Natural killer cell (primary cell): ENCODE measurements around the gene ATXN1. TPM values are rescaled to one million over a fixed set of nuclear protein-coding genes. Genes with fewer than 3 reads are reported as not detected.

Experiments used
- ATAC-seq, 3 donors: fragments of 150-1000 bp in 2 of 3; fragments of 200-7000 bp in 1 of 3; cut with Tn5 transposase; 1 replicate in 1 of 3; 2 replicates in 2 of 3; pipeline ENCODE4 v1.10.0; 2021; ENCODE audit warnings: mild to moderate bottlenecking in 2 of 3, moderate library complexity in 2 of 3
- DNase-seq, 2 donors: peaks; one replicate each; pipeline versions ENCODE4 v3.0.0 to v3.0.0-alpha.2; 2013 to 2021; ENCODE audit warnings: mixed read lengths in 1 of 2
- H3K27ac ChIP-seq: one replicate; pipeline ENCODE4 v1.5.1; 2013; ENCODE audit warnings: mild to moderate bottlenecking, low read length
- H3K27me3 ChIP-seq: one replicate; pipeline ENCODE4 v1.6.1; 2013; ENCODE audit warnings: low read length; ENCODE audit not compliant: control insufficient read depth, insufficient read depth
- H3K36me3 ChIP-seq: one replicate; pipeline ENCODE4 v1.6.1; 2013; ENCODE audit warnings: low read length; ENCODE audit not compliant: control insufficient read depth, insufficient read depth
- H3K4me1 ChIP-seq: one replicate; pipeline ENCODE4 v1.6.1; 2013; ENCODE audit warnings: low read length; ENCODE audit not compliant: control insufficient read depth, insufficient read depth
- H3K4me3 ChIP-seq: one replicate; pipeline ENCODE4 v1.5.1; 2013; ENCODE audit warnings: low read length
- H3K9me3 ChIP-seq: one replicate; pipeline ENCODE4 v1.6.1; 2013; ENCODE audit warnings: low read length; ENCODE audit not compliant: control insufficient read depth, insufficient read depth
- H3K27ac Mint-ChIP-seq, 2 donors: one replicate each; pipeline ENCODE4 v1.8.0; 2022; ENCODE audit warnings: mild to moderate bottlenecking in 2 of 2, mixed read lengths in 2 of 2, moderate library complexity in 1 of 2
- H3K27me3 Mint-ChIP-seq, 2 donors: one replicate each; pipeline ENCODE4 v1.8.0; 2022; ENCODE audit warnings: low read depth in 2 of 2, mixed read lengths in 2 of 2
- H3K36me3 Mint-ChIP-seq: one replicate; pipeline ENCODE4 v1.8.0; 2022; ENCODE audit warnings: mixed read lengths
- H3K4me1 Mint-ChIP-seq, 2 donors: one replicate each; pipeline ENCODE4 v1.8.0; 2022; ENCODE audit warnings: mixed read lengths in 2 of 2
- H3K4me3 Mint-ChIP-seq: one replicate; pipeline ENCODE4 v1.8.0; 2022; ENCODE audit warnings: mild to moderate bottlenecking, moderate library complexity, mixed read lengths
- H3K9me3 Mint-ChIP-seq, 2 donors: one replicate each; pipeline ENCODE4 v1.8.0; 2022; ENCODE audit warnings: mixed read lengths in 2 of 2
- WGBS: methylation state at CpG from one replicate; pipeline ENCODE4 v1.1.7; 2013; ENCODE audit warnings: missing lambda C conversion rate; ENCODE audit not compliant: insufficient coverage; 5-methylcytosine and 5-hydroxymethylcytosine counted together
- intact Hi-C: fragments of 100-400 bp; cut with micrococcal nuclease; formaldehyde crosslinking; loops from one replicate; pipeline ENCODE4 v1.14.2; 2022
- total RNA-seq, 4 donors: library from RNA; stranded (reverse); fragments of 120-200 nt in 1 of 4; gene quantifications; one replicate each; pipeline versions ENCODE4 v1.2.3 to v1.2.4, GENCODE V29; 2013 to 2022
- TF ChIP-seq, protein P1 (sequence below): fragments of 200-600 bp; IDR thresholded peaks from one replicate; pipeline ENCODE4 v1.8.0; 2022; ENCODE audit warnings: antibody characterized with exemption

Gene ATXN1
- total RNA-seq, 3 donors from 2014 or later (not counting 1 experiment from before 2014, with no cell fraction given) = 90.4 to 120 (median 97.9) TPM

- H3K4me3 Mint-ChIP-seq = no peak overlapping the region
- TF ChIP-seq, protein P1, sequence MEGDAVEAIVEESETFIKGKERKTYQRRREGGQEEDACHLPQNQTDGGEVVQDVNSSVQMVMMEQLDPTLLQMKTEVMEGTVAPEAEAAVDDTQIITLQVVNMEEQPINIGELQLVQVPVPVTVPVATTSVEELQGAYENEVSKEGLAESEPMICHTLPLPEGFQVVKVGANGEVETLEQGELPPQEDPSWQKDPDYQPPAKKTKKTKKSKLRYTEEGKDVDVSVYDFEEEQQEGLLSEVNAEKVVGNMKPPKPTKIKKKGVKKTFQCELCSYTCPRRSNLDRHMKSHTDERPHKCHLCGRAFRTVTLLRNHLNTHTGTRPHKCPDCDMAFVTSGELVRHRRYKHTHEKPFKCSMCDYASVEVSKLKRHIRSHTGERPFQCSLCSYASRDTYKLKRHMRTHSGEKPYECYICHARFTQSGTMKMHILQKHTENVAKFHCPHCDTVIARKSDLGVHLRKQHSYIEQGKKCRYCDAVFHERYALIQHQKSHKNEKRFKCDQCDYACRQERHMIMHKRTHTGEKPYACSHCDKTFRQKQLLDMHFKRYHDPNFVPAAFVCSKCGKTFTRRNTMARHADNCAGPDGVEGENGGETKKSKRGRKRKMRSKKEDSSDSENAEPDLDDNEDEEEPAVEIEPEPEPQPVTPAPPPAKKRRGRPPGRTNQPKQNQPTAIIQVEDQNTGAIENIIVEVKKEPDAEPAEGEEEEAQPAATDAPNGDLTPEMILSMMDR = no peak
Measured at GRCh38 chr6:16548121-16548520, 213.1 kb downstream of the ATXN1 start.

DNA sequence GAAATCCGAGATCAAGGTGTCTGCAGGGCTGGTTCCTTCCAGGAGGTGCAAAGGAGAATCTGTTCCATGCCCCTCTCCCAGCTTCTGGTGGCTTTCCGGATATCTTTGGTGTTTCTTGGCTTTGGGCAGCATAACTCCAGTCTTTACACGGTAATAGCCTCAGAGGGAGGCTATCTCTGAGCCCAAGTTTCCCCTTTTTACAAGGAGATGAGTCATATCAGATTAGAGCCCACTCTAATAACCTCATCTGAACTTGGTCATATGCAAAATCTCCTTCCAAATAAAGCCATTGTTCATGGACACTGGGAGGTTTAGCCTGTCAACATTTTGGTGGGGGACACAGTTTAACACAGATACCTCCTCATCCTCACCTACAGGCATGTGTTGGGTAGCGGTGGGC is 213.7 kb downstream of the ATXN1 start:
- whole genome bisulfite sequencing = 88% methylated on average over 4 of the region's 4 CpGs
- Mint-ChIP-seq H3K27me3 (no peaks in the 10 kb centered on the region), H3K27ac (no peak overlapping the region), H3K9me3 (no peaks in the 10 kb centered on the region), H3K36me3 (peaks cover 9% of the 10 kb centered on the region), H3K4me1 (peaks cover 5 to 10% of the 10 kb centered on the region in 2 donors), H3K4me3 (no peak overlapping the region)
- no peak for DNase-seq
- H3K27me3 ChIP-seq = no peaks in the 10 kb centered on the region
- no peak for ATAC-seq
- H3K36me3 ChIP-seq = no peaks in the 10 kb centered on the region
- H3K4me3 ChIP-seq = no peak overlapping the region
- H3K9me3 ChIP-seq = no peaks in the 10 kb centered on the region
- H3K4me1 ChIP-seq = no peaks in the 10 kb centered on the region
- TF ChIP-seq, protein P1 = no peak
- intact Hi-C loops = no loop called here
- H3K27ac ChIP-seq = no peak overlapping the region

More at GRCh38 chr6:16548121-16548520, 213.1 kb downstream of the ATXN1 start:
- H3K9me3 Mint-ChIP-seq = no peaks in the 10 kb centered on the region
- H3K27ac ChIP-seq = no peak overlapping the region
- H3K9me3 ChIP-seq = no peaks in the 10 kb centered on the region
- no peak for DNase-seq
- H3K4me1 Mint-ChIP-seq = peaks cover 5 to 10% of the 10 kb centered on the region in 2 donors
- H3K36me3 ChIP-seq = no peaks in the 10 kb centered on the region
- no peak overlapping the region for H3K4me3 ChIP-seq
- peaks cover 9% of the 10 kb centered on the region for H3K36me3 Mint-ChIP-seq
- no peak for ATAC-seq
- H3K27ac Mint-ChIP-seq = no peak overlapping the region
- no peaks in the 10 kb centered on the region for H3K27me3 ChIP-seq
- intact Hi-C loops = no loop called here
- no peaks in the 10 kb centered on the region for H3K27me3 Mint-ChIP-seq
- no peaks in the 10 kb centered on the region for H3K4me1 ChIP-seq
- WGBS = 100% methylated on average over 1 of the region's 2 CpGs

- no peaks in the 10 kb centered on the region for H3K4me1 ChIP-seq
- H3K9me3 ChIP-seq = no peaks in the 10 kb centered on the region
- intact Hi-C loops = no loop called here
- peaks cover 5 to 10% of the 10 kb centered on the region in 2 donors for H3K4me1 Mint-ChIP-seq
- H3K36me3 Mint-ChIP-seq = peaks cover 9% of the 10 kb centered on the region
- 100% methylated on average over 2 of the region's 3 CpGs for WGBS
- H3K36me3 ChIP-seq = no peaks in the 10 kb centered on the region
- TF ChIP-seq, protein P1 = no peak
- no peaks in the 10 kb centered on the region for H3K27me3 Mint-ChIP-seq
- no peak overlapping the region for H3K27ac ChIP-seq
- no peak overlapping the region for H3K4me3 Mint-ChIP-seq
- no peak overlapping the region for H3K27ac Mint-ChIP-seq
- H3K9me3 Mint-ChIP-seq = no peaks in the 10 kb centered on the region
- no peak for DNase-seq
- H3K27me3 ChIP-seq = no peaks in the 10 kb centered on the region
- ATAC-seq = no peak
- no peak overlapping the region for H3K4me3 ChIP-seq
Measured at GRCh38 chr6:16546861-16547260, 214.4 kb downstream of the ATXN1 start.

DNA sequence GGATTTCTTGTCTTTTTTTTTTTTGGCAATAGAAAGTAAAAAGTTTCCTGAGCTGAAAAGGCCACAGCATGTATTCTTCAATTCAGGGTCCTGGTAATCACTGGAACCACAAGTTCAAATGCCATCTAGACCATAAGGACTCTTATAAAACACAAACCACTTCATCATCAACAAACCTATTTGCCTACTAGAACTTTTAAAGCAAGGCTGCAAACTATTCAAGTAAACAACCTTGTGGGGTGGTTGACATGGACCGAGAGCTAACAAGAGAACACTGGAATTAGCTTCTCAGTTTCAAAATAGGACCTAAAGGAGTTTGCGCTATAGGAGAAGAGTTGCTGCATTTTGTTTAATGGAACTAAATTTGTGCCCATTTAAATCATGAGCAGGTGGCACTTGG is 215.9 kb downstream of the ATXN1 start:
- Histone ChIP-seq H3K4me1 (no peaks in the 10 kb centered on the region), H3K4me3 (no peak overlapping the region), H3K36me3 (no peaks in the 10 kb centered on the region), H3K9me3 (no peaks in the 10 kb centered on the region), H3K27me3 (no peaks in the 10 kb centered on the region), H3K27ac (no peak overlapping the region)
- peaks cover 9% of the 10 kb centered on the region for H3K36me3 Mint-ChIP-seq
- peaks cover 4 to 5% of the 10 kb centered on the region in 2 donors for H3K4me1 Mint-ChIP-seq
- WGBS = 100% methylated on average over 2 of the region's 2 CpGs
- TF ChIP-seq, protein P1 = no peak
- H3K27ac Mint-ChIP-seq = no peak overlapping the region
- ATAC-seq (no peak), DNase-seq (no peak)
- H3K9me3 Mint-ChIP-seq = no peaks in the 10 kb centered on the region
- no peaks in the 10 kb centered on the region for H3K27me3 Mint-ChIP-seq
- H3K4me3 Mint-ChIP-seq = no peak overlapping the region
- intact Hi-C loops = no loop called here
